SK-N-SH (cell line): ENCODE measurements around the gene VPS35.

Experiments used
- EZH2phosphoT487 ChIP-seq: fragments of 200-600 bp; sonication (generic); IDR thresholded peaks from 2 replicates; pipeline ENCODE4 v1.6.1; 2017; ENCODE audit warnings: low read depth, mixed run types, mild to moderate bottlenecking, antibody characterized with exemption, moderate library complexity, borderline replicate concordance
- MEF2A ChIP-seq: IDR thresholded peaks from 2 replicates; pipeline ENCODE4 v1.4.0; 2012; ENCODE audit warnings: low read depth, borderline replicate concordance
- TAF1 ChIP-seq: IDR thresholded peaks from 2 replicates; pipeline ENCODE4 v1.6.1; 2012; ENCODE audit warnings: low read depth, mild to moderate bottlenecking, low read length, moderate library complexity, borderline replicate concordance
- TF ChIP-seq, protein P1 (sequence below): fragments of 200-600 bp; sonication (generic); IDR thresholded peaks from 2 replicates; pipeline ENCODE4 v1.6.1; 2017; ENCODE audit warnings: antibody characterized with exemption, mild to moderate bottlenecking, moderate library complexity
- TF ChIP-seq, protein P2 (sequence below): IDR thresholded peaks from 2 replicates; pipeline ENCODE4 v1.4.0; 2012; ENCODE audit warnings: low read depth
- TF ChIP-seq, protein P3 (sequence below): IDR thresholded peaks from 2 replicates; pipeline ENCODE4 v1.4.0; 2012; ENCODE audit warnings: low read depth, borderline replicate concordance

DNA sequence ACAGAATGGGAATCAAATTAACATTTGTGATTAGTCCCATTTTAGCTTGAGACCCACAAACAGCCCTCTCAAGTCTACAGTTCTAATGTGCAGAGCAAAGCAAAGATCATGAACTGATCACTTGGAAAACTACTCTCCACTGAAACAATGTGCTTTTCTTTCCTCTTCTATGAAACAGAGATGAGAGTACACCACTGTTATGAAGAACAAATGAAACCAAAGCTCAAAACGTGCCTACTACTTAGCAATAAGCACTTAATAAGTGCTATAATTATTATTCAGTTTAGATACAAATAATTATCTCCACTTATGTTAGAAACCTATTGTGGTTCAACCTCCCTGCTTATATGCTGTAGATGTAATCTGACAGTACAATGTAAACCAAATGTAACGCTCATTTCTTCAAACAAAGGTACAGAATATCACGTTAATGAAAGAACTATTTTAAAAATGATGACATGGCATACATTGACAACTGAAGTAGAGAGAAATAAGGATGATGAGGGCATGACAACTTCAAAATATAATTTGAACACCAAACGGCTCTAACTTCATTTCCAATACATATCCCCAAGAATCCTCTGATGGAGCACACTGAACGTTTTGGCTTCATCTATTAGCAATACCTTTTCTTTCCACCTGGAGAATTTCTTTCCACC is 2.0 kb downstream of the VPS35 start:
- TF ChIP-seq TAF1 (no peak), MEF2A (no peak), EZH2phosphoT487 (no peak)
- TF ChIP-seq, protein P1, sequence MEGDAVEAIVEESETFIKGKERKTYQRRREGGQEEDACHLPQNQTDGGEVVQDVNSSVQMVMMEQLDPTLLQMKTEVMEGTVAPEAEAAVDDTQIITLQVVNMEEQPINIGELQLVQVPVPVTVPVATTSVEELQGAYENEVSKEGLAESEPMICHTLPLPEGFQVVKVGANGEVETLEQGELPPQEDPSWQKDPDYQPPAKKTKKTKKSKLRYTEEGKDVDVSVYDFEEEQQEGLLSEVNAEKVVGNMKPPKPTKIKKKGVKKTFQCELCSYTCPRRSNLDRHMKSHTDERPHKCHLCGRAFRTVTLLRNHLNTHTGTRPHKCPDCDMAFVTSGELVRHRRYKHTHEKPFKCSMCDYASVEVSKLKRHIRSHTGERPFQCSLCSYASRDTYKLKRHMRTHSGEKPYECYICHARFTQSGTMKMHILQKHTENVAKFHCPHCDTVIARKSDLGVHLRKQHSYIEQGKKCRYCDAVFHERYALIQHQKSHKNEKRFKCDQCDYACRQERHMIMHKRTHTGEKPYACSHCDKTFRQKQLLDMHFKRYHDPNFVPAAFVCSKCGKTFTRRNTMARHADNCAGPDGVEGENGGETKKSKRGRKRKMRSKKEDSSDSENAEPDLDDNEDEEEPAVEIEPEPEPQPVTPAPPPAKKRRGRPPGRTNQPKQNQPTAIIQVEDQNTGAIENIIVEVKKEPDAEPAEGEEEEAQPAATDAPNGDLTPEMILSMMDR, result no peak
- TF ChIP-seq, protein P2, sequence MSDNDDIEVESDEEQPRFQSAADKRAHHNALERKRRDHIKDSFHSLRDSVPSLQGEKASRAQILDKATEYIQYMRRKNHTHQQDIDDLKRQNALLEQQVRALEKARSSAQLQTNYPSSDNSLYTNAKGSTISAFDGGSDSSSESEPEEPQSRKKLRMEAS, result no peak
- TF ChIP-seq, protein P3, sequence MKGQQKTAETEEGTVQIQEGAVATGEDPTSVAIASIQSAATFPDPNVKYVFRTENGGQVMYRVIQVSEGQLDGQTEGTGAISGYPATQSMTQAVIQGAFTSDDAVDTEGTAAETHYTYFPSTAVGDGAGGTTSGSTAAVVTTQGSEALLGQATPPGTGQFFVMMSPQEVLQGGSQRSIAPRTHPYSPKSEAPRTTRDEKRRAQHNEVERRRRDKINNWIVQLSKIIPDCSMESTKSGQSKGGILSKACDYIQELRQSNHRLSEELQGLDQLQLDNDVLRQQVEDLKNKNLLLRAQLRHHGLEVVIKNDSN, result no peak
